PC-9 (cell line): ENCODE data around the gene ARSI. TPM values are rescaled to one million over a fixed set of nuclear protein-coding genes. Genes with fewer than 3 reads are reported as not detected.

Experiments used
- BruUV-seq: library from RNA; stranded (reverse); fragments of 400-500 nt; replicated peaks from 2 replicates; lab custom pipeline; 2021; lab: Mats Ljungman, UMichigan
- CTCF ChIA-PET: fragments of 300-600 bp; sonication (Branson Sonifier 250); formaldehyde crosslinking; loops from one replicate; lab custom pipeline; 2022; ENCODE audit warnings: antibody characterized with exemption; lab: Charles Lee
- POLR2A ChIA-PET: fragments of 300-600 bp; sonication (Branson Sonifier 250); formaldehyde crosslinking; loops from one replicate; lab custom pipeline; 2022; ENCODE audit warnings: antibody characterized with exemption; ENCODE audit not compliant: unreplicated experiment; lab: Charles Lee
- DNase-seq, 2 experiments: peaks; one replicate each; pipeline versions ENCODE4 v3.0.0 to v3.0.0-alpha.2; 2015 to 2022; ENCODE audit warnings: mixed read lengths in 1 of 2
- H2AFZ ChIP-seq: fragments of 200-600 bp; sonication (generic); 2 replicates; pipeline ENCODE4 v1.8.1; 2017; ENCODE audit warnings: antibody characterized with exemption
- H3F3A ChIP-seq: fragments of 200-600 bp; sonication (generic); 2 replicates; pipeline ENCODE4 v1.8.1; 2017; ENCODE audit warnings: antibody characterized with exemption, mild to moderate bottlenecking, low read depth; ENCODE audit not compliant: insufficient read depth
- H3K27ac ChIP-seq: fragments of 200-600 bp; sonication (generic); 2 replicates; pipeline ENCODE4 v1.6.1; 2016; ENCODE audit warnings: mixed run types
- H3K27me3 ChIP-seq: fragments of 200-600 bp; sonication (generic); 2 replicates; pipeline ENCODE4 v1.6.1; 2016; ENCODE audit warnings: low read depth, mixed run types; ENCODE audit not compliant: insufficient read depth
- H3K36me3 ChIP-seq: fragments of 200-600 bp; sonication (generic); 2 replicates; pipeline ENCODE4 v1.6.1; 2016; ENCODE audit warnings: low read depth, mixed run types
- H3K4me1 ChIP-seq: fragments of 200-600 bp; sonication (generic); replicated peaks from 2 replicates; pipeline ENCODE4 v1.6.1; 2016; ENCODE audit warnings: mixed run types; ENCODE audit not compliant: insufficient read depth
- H3K4me2 ChIP-seq: fragments of 200-600 bp; sonication (generic); 2 replicates; pipeline ENCODE4 v1.6.1; 2017; ENCODE audit warnings: mixed run types
- H3K4me3 ChIP-seq: fragments of 200-600 bp; sonication (generic); 2 replicates; pipeline ENCODE4 v1.6.1; 2016; ENCODE audit warnings: mixed run types
- H3K79me2 ChIP-seq: fragments of 200-600 bp; sonication (generic); 2 replicates; pipeline ENCODE4 v1.6.1; 2017; ENCODE audit warnings: low read depth, mixed run types
- H3K9me2 ChIP-seq: fragments of 200-600 bp; sonication (generic); 2 replicates; pipeline ENCODE4 v1.8.1; 2017; ENCODE audit warnings: mild to moderate bottlenecking; ENCODE audit not compliant: insufficient read depth
- H3K9me3 ChIP-seq: fragments of 200-600 bp; sonication (generic); 2 replicates; pipeline ENCODE4 v1.8.1; 2016; ENCODE audit warnings: low read depth; ENCODE audit not compliant: insufficient read depth
- H4K20me1 ChIP-seq: fragments of 200-600 bp; sonication (generic); 2 replicates; pipeline ENCODE4 v1.8.1; 2017; ENCODE audit not compliant: insufficient read depth
- EZH2 ChIP-seq: fragments of 200-600 bp; sonication (generic); IDR thresholded peaks from 2 replicates; pipeline ENCODE4 v1.8.0; 2017; ENCODE audit warnings: antibody characterized with exemption, low read depth
- intact Hi-C: fragments of 100-400 bp; cut with micrococcal nuclease; formaldehyde crosslinking; loops from one replicate; pipeline ENCODE4 v1.10.0; 2022; ENCODE audit not compliant: unreplicated experiment
- total RNA-seq: library from RNA; stranded (reverse); gene quantifications from 2 replicates; pipeline ENCODE4 v1.2.3, GENCODE V29; 2021
- TF ChIP-seq, protein P1 (sequence below): fragments of 200-600 bp; sonication (generic); conservative IDR thresholded peaks from 2 replicates; pipeline ENCODE4 v1.6.1; 2017; ENCODE audit warnings: mixed run types, antibody characterized with exemption, mild to moderate bottlenecking, moderate library complexity

ARSI gene
- total RNA-seq, 1 experiment from 2014 or later: 2.6 TPM

- Histone ChIP-seq H3K9me2 (no peaks in the 10 kb centered on the region), H3K27me3 (no peaks in the 10 kb centered on the region), H4K20me1 (no peaks in the 10 kb centered on the region), H3K9me3 (no peaks in the 10 kb centered on the region), H3F3A (peaks cover 18% of the 10 kb centered on the region), H3K4me2 (no peak overlapping the region), H3K79me2 (no peaks in the 10 kb centered on the region), H3K27ac (no peak overlapping the region), H2AFZ (no peak overlapping the region), H3K36me3 (no peaks in the 10 kb centered on the region), H3K4me3 (no peak overlapping the region), H3K4me1 (peaks cover 15% of the 10 kb centered on the region)
- intact Hi-C loops: loop anchor here (5.0 kb wide), 1 partner anchor 50 kb away; no protein-coding TSS in a partner anchor
- no TSS peak for BruUV-seq
- ChIA-PET POLR2A (no interaction called here), CTCF (interaction anchor here (0.7 to 1.0 kb wide), 2 partner anchors 30 to 46 kb away, joined by 3 to 11 read pairs; no protein-coding TSS in a partner anchor)
- TF ChIP-seq, protein P1, sequence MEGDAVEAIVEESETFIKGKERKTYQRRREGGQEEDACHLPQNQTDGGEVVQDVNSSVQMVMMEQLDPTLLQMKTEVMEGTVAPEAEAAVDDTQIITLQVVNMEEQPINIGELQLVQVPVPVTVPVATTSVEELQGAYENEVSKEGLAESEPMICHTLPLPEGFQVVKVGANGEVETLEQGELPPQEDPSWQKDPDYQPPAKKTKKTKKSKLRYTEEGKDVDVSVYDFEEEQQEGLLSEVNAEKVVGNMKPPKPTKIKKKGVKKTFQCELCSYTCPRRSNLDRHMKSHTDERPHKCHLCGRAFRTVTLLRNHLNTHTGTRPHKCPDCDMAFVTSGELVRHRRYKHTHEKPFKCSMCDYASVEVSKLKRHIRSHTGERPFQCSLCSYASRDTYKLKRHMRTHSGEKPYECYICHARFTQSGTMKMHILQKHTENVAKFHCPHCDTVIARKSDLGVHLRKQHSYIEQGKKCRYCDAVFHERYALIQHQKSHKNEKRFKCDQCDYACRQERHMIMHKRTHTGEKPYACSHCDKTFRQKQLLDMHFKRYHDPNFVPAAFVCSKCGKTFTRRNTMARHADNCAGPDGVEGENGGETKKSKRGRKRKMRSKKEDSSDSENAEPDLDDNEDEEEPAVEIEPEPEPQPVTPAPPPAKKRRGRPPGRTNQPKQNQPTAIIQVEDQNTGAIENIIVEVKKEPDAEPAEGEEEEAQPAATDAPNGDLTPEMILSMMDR: no peak
- TF ChIP-seq EZH2: no peak
- DNase-seq: no peak
Observed at GRCh38 chr5:150301901-150302300, 804 bp downstream of the ARSI start.

DNA sequence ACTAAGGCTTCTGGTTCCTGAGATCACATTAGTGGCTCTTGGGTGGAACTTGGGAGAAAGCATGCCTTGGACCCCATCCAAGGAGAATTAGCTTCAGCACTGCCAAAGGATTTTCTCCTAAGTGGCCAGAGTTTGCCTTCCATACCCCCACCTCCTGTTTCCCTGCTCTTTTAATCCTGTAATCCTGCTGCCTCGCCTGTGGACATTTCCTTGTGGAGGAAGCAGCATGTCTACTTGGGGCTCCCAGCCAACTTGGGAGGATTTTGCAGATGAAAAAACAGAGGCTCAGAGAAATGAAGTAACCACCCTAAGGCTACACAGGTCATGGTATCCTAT lies 1.6 kb downstream of the ARSI start:
- intact Hi-C loops: loop anchor here (5.0 kb wide), 1 partner anchor 51 kb away; no protein-coding TSS in a partner anchor
- no peaks in the 10 kb centered on the region for H3K9me3 ChIP-seq
- no TSS peak for BruUV-seq
- no peaks in the 10 kb centered on the region for H3K9me2 ChIP-seq
- ChIA-PET CTCF (no interaction called here), POLR2A (no interaction called here)
- no peaks in the 10 kb centered on the region for H4K20me1 ChIP-seq
- H3F3A ChIP-seq: peaks cover 18% of the 10 kb centered on the region
- H3K27me3 ChIP-seq: no peaks in the 10 kb centered on the region
- no peak overlapping the region for H2AFZ ChIP-seq
- H3K4me1 ChIP-seq: peaks cover 15% of the 10 kb centered on the region
- TF ChIP-seq, protein P1: no peak
- TF ChIP-seq EZH2: no peak
- H3K36me3 ChIP-seq: no peaks in the 10 kb centered on the region
- no peaks in the 10 kb centered on the region for H3K79me2 ChIP-seq
- no peak overlapping the region for H3K4me3 ChIP-seq
- no peak overlapping the region for H3K4me2 ChIP-seq
- H3K27ac ChIP-seq: no peak overlapping the region
- DNase-seq: no peak

DNA sequence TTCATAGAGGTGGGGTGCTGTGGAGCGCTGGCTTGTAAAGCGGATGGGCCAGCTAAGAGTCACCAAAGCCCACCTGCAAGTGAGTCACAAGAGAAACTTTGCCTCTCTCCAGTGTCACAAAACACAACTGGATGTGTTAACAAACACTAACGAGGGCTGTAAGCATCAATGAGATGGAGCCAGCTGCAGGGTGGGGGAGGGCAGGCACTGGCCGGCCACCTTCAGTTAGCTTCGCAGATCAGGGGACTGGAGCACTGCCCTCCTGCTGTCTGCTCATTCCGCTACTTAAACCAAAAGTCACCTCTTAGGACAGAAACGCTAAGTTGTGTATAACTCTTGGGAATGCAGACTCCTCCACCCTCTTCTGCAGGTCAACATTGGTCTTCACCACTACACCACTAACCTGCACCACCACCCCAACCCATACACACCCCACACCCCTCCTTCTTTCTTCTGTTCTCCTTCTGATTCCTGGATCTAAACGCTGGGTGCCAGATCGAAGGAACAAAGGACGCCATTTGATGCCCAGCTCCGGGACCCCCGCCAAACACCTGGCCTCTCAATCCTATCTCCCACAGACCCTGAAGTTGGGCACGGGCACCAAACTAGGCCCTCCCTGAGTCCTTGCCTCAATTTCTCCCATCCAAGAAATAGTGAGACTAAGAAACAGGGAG lies 2.1 kb downstream of the ARSI start:
- DNase-seq: no peak
- BruUV-seq: no TSS peak
- no peak overlapping the region for H3K4me2 ChIP-seq
- H3K4me1 ChIP-seq: peaks cover 15% of the 10 kb centered on the region
- POLR2A ChIA-PET: interaction anchor here (0.6 kb wide), 2 partner anchors 10 to 956 kb away, joined by 4 to 5 read pairs; partner anchors contain the start of gene GRPEL2
- H3K4me3 ChIP-seq: no peak overlapping the region
- no peaks in the 10 kb centered on the region for H3K9me2 ChIP-seq
- no peaks in the 10 kb centered on the region for H3K79me2 ChIP-seq
- no peaks in the 10 kb centered on the region for H3K27me3 ChIP-seq
- H3K36me3 ChIP-seq: no peaks in the 10 kb centered on the region
- intact Hi-C loops: loop anchor here (5.0 kb wide), 1 partner anchor 52 kb away; no protein-coding TSS in a partner anchor
- CTCF ChIA-PET: no interaction called here
- no peaks in the 10 kb centered on the region for H4K20me1 ChIP-seq
- no peaks in the 10 kb centered on the region for H3K9me3 ChIP-seq
- H2AFZ ChIP-seq: no peak overlapping the region
- TF ChIP-seq, protein P1: no peak
- TF ChIP-seq EZH2: no peak
- peaks cover 18% of the 10 kb centered on the region for H3F3A ChIP-seq
- H3K27ac ChIP-seq: no peak overlapping the region
